Measurements from ENCODE around the gene SFRP2. TPM values are rescaled to one million over a fixed set of nuclear protein-coding genes. Genes with fewer than 3 reads are reported as not detected.

SFRP2 gene
- total and polyA plus RNA-seq, 11 donors: 0.06 to 18.8 (median 0.37) TPM; not detected in 2

DNA sequence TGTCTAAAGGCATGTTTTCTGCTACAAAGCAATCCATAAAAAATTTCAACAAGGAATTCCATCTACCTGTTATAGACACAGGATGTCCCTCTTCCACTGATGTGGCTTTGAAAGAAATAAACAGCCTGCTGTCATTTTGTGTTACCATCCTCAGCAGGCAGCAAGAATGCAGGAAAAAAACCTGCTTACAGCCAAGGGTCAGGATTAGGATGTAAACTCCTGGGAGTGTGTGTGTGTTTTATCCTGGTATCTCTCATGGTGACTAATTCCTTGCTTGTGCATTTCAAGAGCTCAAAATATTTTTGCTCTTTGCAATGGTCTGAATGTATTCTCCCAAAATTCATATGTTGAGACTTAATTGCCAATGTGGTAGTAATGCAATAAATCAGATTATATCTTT, 28.6 kb upstream of the SFRP2 start:
- ATAC-seq: no peak
- no peak for DNase-seq
- Histone ChIP-seq H3K4me1 (no peaks in the 10 kb centered on the region), H3K4me3 (no peak overlapping the region), H3K27me3 (peaks cover 0 to 13% (median 0%) of the 10 kb centered on the region in 9 donors), H3K36me3 (no peaks in the 10 kb centered on the region), H3K27ac (no peak overlapping the region), H3K9me3 (peaks cover 0 to 11% (median 0%) of the 10 kb centered on the region in 12 donors)
- intact Hi-C loops (cut with DNase I): no loop called here
- TF ChIP-seq CTCF (IDR thresholded peaks at IDR 0.05): no peak
- TF ChIP-seq POLR2A (IDR thresholded peaks at IDR 0.05): no peak

DNA sequence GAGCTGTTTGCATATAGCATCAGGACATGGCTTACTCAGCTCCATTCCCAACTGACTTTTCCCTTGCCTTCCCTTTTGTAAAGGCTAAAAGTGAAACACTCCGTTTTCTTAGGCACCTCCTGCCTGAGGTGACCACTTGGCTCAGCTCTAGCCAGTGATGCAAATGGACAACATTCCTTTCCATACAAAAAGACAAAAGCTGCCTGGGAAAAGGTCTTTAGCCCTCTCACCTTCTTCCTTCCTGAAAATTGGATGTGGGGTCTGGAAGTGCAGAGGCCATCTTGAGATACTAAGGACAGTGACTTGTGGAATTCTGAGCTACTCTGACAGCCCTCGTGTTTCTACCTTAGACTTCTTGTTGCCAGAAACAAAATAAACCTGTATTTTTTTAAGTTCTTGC, 27.7 kb upstream of the SFRP2 start:
- TF ChIP-seq CTCF (IDR thresholded peaks at IDR 0.05) (no peak), POLR2A (IDR thresholded peaks at IDR 0.05) (no peak)
- no peaks in the 10 kb centered on the region for H3K36me3 ChIP-seq
- intact Hi-C loops (cut with DNase I): no loop called here
- H3K4me1 ChIP-seq: no peaks in the 10 kb centered on the region
- DNase-seq (no peak), ATAC-seq (no peak)
- 36 to 56% (median 53%) methylated on average over 2 of the region's 2 CpGs for WGBS, 4 donors
- no peak overlapping the region for H3K4me3 ChIP-seq
- no peak overlapping the region for H3K27ac ChIP-seq
- H3K27me3 ChIP-seq: peaks cover 0 to 21% (median 0%) of the 10 kb centered on the region in 9 donors
- peaks cover 0 to 11% (median 0%) of the 10 kb centered on the region in 12 donors for H3K9me3 ChIP-seq

DNA sequence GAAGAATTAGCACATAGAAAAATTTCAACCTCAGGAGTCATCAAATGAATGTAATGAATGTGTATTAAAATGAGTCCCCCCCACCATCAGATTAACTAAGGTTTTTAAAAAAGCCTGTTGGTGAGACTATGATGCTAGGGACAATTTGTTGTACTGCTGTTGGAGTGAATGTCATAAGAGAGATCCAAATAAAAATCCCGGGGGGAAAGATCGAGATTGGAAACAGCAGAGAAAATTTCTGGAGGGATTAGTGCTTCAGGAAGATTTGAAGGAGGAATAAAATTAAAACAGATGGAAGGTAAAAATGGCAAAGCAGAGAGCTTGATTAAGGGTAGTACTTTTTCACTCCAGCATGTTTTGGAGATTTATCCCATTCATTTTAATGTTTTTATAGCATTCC, 25.9 kb upstream of the SFRP2 start:
- Histone ChIP-seq H3K4me1 (no peaks in the 10 kb centered on the region), H3K27me3 (peaks cover 0 to 21% (median 0%) of the 10 kb centered on the region in 9 donors), H3K4me3 (no peak overlapping the region), H3K9me3 (peaks cover 0 to 4% (median 0%) of the 10 kb centered on the region in 12 donors), H3K27ac (no peak overlapping the region), H3K36me3 (no peaks in the 10 kb centered on the region)
- DNase-seq (no peak), ATAC-seq (no peak)
- intact Hi-C loops (cut with DNase I): no loop called here
- TF ChIP-seq CTCF (IDR thresholded peaks at IDR 0.05): no peak
- WGBS, 4 donors: 69 to 85% (median 73%) methylated on average over 2 of the region's 2 CpGs

DNA sequence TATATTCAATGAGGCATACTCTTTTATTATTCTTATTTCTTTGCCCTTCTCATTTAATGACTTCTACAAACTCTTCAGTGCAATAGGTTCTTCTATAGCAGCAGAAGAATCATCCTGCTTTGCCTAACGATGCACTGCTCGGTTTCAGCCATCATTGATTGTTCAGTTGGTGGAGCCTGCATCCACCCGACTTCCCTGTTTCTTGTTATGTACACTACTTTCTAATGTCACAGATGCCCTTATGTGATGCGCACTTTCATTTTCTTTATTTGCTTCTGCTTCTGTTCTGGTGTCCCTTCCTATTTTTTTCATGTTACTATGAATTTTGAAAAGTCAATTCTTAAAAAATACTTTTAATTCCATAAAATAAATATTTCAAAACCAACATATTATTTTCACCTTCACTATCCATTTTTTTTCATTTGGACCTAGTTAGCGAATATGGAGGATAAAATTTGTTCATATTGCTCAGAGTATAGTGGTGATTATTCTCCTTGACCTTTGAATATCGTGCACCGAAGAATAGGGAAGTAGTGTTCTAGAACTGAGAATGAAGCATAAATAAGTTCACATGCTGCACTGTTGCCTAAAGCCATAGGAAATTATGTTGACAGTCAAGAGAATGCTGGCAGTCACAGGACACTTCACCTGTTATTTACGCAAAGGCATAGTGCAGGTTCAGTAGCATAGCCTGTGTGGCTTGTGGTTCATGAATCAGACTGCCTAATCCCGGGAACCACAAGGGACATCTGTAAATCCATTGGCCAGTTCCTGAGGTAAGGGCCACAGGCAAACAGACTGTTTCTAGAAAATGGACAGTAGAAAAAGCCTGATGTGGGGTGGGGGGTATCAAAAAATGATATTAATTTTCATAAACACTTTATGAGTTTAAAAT, 21.3 kb upstream of the SFRP2 start:
- Histone ChIP-seq H3K4me1 (no peaks in the 10 kb centered on the region), H3K36me3 (no peaks in the 10 kb centered on the region), H3K9me3 (no peaks in the 10 kb centered on the region), H3K4me3 (no peak overlapping the region), H3K27ac (no peak overlapping the region), H3K27me3 (peaks cover 0 to 11% (median 0%) of the 10 kb centered on the region in 9 donors)
- intact Hi-C loops (cut with DNase I): no loop called here
- 83 to 94% (median 90%) methylated on average over 9 of the region's 9 CpGs for WGBS, 4 donors
- no peak for DNase-seq
- TF ChIP-seq POLR2A (IDR thresholded peaks at IDR 0.05) (no peak), CTCF (IDR thresholded peaks at IDR 0.05) (no peak)
- no peak for ATAC-seq

All from heart left ventricle (tissue), 16 donors.